ENCODE measurements around the gene SLC22A5. TPM values are rescaled to one million over a fixed set of nuclear protein-coding genes. Genes with fewer than 3 reads are reported as not detected.
A peak's percentile ranks its signal among the peaks of the same experiment; 100 is the strongest.

Gene SLC22A5
- total RNA-seq, 4 donors from 2014 or later: 34.6 to 129 (median 67.8) TPM

GRCh38 chr5:132406144-132406783 lies 36.8 kb downstream of the SLC22A5 start:
- DNase-seq: no peak
- Histone ChIP-seq H3K36me3 (no peaks in the 10 kb centered on the region), H3K27ac (no peak overlapping the region)

GRCh38 chr5:132407970-132408369 lies 38.5 kb downstream of the SLC22A5 start:
- TF ChIP-seq EP300 (IDR thresholded peaks at IDR 0.05; ENCODE audit: low read depth) (no peak), POLR2A (IDR thresholded peaks at IDR 0.05) (no peak), POLR2AphosphoS5 (IDR thresholded peaks at IDR 0.05) (no peak)
- TF ChIP-seq, protein P1, sequence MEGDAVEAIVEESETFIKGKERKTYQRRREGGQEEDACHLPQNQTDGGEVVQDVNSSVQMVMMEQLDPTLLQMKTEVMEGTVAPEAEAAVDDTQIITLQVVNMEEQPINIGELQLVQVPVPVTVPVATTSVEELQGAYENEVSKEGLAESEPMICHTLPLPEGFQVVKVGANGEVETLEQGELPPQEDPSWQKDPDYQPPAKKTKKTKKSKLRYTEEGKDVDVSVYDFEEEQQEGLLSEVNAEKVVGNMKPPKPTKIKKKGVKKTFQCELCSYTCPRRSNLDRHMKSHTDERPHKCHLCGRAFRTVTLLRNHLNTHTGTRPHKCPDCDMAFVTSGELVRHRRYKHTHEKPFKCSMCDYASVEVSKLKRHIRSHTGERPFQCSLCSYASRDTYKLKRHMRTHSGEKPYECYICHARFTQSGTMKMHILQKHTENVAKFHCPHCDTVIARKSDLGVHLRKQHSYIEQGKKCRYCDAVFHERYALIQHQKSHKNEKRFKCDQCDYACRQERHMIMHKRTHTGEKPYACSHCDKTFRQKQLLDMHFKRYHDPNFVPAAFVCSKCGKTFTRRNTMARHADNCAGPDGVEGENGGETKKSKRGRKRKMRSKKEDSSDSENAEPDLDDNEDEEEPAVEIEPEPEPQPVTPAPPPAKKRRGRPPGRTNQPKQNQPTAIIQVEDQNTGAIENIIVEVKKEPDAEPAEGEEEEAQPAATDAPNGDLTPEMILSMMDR (IDR thresholded peaks at IDR 0.05): no peak
- intact Hi-C loops (cut with DNase I; ENCODE audit: low total_unique reads): loop anchor here (10.0 kb wide), 1 partner anchor 617 kb away; the partner anchor contains the start of gene ZCCHC10
- 86% methylated on average over 3 of the region's 3 CpGs; no CpG with 5 or more reads in 1 of the 2 donors for WGBS, 2 donors (ENCODE audit: low coverage in 1 of 2)
- Histone ChIP-seq H3K36me3 (no peaks in the 10 kb centered on the region), H3K4me1 (peaks cover 12 to 36% (median 27%) of the 10 kb centered on the region in 4 donors), H3K27ac (peak overlapping the region in 3 of 4 donors; percentile 96 to 99 (median 99)), H3K9me3 (no peaks in the 10 kb centered on the region), H3K27me3 (no peaks in the 10 kb centered on the region), H3K4me3 (no peak overlapping the region)
- in situ Hi-C loops (cut with MboI; ENCODE audit: low pct_ligation_motif_present in 1 of 4, low pct_unique_long_range_greater_than_20kb in 1 of 4, low sequenced_read_pairs in 3 of 4): no loop called here
- DNase-seq: no peak

More at GRCh38 chr5:132406144-132406783, 36.8 kb downstream of the SLC22A5 start:
- Histone ChIP-seq H3K9me3 (no peaks in the 10 kb centered on the region), H3K27me3 (no peaks in the 10 kb centered on the region), H3K4me3 (no peak overlapping the region), H3K4me1 (peaks cover 10 to 21% (median 15%) of the 10 kb centered on the region in 4 donors)
- no peak for TF ChIP-seq POLR2AphosphoS5 (IDR thresholded peaks at IDR 0.05)
- TF ChIP-seq, protein P1 (IDR thresholded peaks at IDR 0.05): no peak
- no peak for TF ChIP-seq POLR2A (IDR thresholded peaks at IDR 0.05)
- TF ChIP-seq EP300 (IDR thresholded peaks at IDR 0.05; ENCODE audit: low read depth): no peak
- intact Hi-C loops (cut with DNase I; ENCODE audit: low total_unique reads) (loop anchor here (10.0 kb wide), 1 partner anchor 619 kb away; the partner anchor contains the start of gene ZCCHC10), in situ Hi-C loops (cut with MboI; ENCODE audit: low pct_ligation_motif_present in 1 of 4, low pct_unique_long_range_greater_than_20kb in 1 of 4, low sequenced_read_pairs in 3 of 4) (no loop called here)
- 97% methylated on average over 4 of the region's 4 CpGs; no CpG with 5 or more reads in 1 of the 2 donors for whole genome bisulfite sequencing, 2 donors (ENCODE audit: low coverage in 1 of 2)

DNA sequence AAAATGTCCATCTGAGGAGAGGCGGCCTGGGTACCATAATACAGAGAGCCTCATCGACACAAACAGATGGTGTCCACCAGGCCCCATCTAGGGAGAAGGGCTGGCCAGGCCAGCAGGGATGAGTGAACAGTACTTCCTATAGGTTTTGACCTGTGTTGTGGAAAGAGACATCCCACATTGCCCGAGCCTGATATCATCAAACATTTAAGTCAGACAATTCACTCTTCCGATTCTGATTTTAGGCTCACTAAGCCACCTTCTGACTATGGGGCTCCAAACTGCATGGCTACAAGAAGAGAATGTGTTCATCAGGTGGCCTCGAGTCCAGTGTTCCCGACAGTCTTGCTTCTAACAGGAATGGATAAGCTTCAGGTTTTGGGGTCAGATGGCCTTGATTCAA lies 38.9 kb downstream of the SLC22A5 start:
- Histone ChIP-seq H3K4me1 (peaks cover 12 to 41% (median 30%) of the 10 kb centered on the region in 4 donors), H3K27me3 (no peaks in the 10 kb centered on the region), H3K36me3 (no peaks in the 10 kb centered on the region), H3K4me3 (no peak overlapping the region), H3K27ac (peak overlapping the region; percentile 96 to 99 (median 99)), H3K9me3 (no peaks in the 10 kb centered on the region)
- 75 to 76% methylated on average over 2 to 6 of the region's 6 CpGs for WGBS, 2 donors (ENCODE audit: low coverage in 1 of 2)
- in situ Hi-C loops (cut with MboI; ENCODE audit: low pct_ligation_motif_present in 1 of 4, low pct_unique_long_range_greater_than_20kb in 1 of 4, low sequenced_read_pairs in 3 of 4): no loop called here
- TF ChIP-seq, protein P1 (IDR thresholded peaks at IDR 0.05): no peak
- TF ChIP-seq POLR2AphosphoS5 (IDR thresholded peaks at IDR 0.05) (no peak), EP300 (IDR thresholded peaks at IDR 0.05; ENCODE audit: low read depth) (no peak), POLR2A (IDR thresholded peaks at IDR 0.05) (no peak)
- intact Hi-C loops (cut with DNase I; ENCODE audit: low total_unique reads): loop anchor here (10.0 kb wide), 1 partner anchor 616 kb away; the partner anchor contains the start of gene ZCCHC10
- DNase-seq: no peak

DNA sequence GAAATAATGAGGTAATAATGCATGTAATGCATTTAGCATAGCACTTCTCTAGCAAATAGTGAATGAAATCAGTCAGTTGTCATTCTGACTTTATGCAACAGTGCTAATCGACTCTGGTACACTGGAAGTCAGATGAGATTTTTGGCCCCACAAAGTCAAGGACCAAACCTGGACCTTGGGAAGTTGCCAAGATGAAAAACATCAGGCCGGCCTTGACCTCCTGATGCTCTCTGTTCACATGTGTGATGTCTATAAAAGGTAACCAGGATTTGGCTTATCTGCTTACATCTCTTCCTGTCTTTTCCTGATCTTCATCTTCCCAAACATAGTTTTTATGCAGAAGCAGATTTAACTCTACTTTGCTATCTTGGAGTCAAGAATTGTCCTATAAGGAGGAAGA lies 39.5 kb downstream of the SLC22A5 start:
- intact Hi-C loops (cut with DNase I; ENCODE audit: low total_unique reads): loop anchor here (10.0 kb wide), 1 partner anchor 616 kb away; the partner anchor contains the start of gene ZCCHC10
- Histone ChIP-seq H3K36me3 (no peaks in the 10 kb centered on the region), H3K4me3 (no peak overlapping the region), H3K9me3 (no peaks in the 10 kb centered on the region), H3K27ac (peak overlapping the region; percentile 96 to 99 (median 99)), H3K27me3 (no peaks in the 10 kb centered on the region), H3K4me1 (peaks cover 12 to 46% (median 33%) of the 10 kb centered on the region in 4 donors)
- 73 to 83% methylated on average over 1 to 2 of the region's 2 CpGs for WGBS, 2 donors (ENCODE audit: low coverage in 1 of 2)
- DNase-seq: no peak
- in situ Hi-C loops (cut with MboI; ENCODE audit: low pct_ligation_motif_present in 1 of 4, low pct_unique_long_range_greater_than_20kb in 1 of 4, low sequenced_read_pairs in 3 of 4): no loop called here
- TF ChIP-seq POLR2A (IDR thresholded peaks at IDR 0.05) (no peak), POLR2AphosphoS5 (IDR thresholded peaks at IDR 0.05) (no peak), EP300 (IDR thresholded peaks at IDR 0.05; ENCODE audit: low read depth) (no peak)
- TF ChIP-seq, protein P1 (IDR thresholded peaks at IDR 0.05): no peak
